Stimulated activated CD8-positive, alpha-beta memory T cell treated with anti-CD3 and anti-CD28 coated beads, Interleukin-12 subunit alpha, Interleukin-12 subunit beta, amount 100 ng/mL, for 24 hours (primary cell): ENCODE data around the gene SVBP.
"Not testable (repeated sequence)": the region's sequence is repeated elsewhere in the genome, so short reads cannot be mapped to it uniquely, and the experiment has no call there.

Experiments
- DNase-seq: peaks from one replicate; pipeline ENCODE4 v3.0.0-alpha.2; 2020; ENCODE audit errors: extremely low read depth

Gene SVBP

GRCh38 chr1:42816585-42817439, at the start of gene SVBP, which contains the start of gene ERMAP:
SVBP (minus strand) TSS chr1:42817397; CDS start chr1:42816544, 853 bp downstream.
ERMAP (plus strand) TSS chr1:42817122; CDS start chr1:42830449, 13,327 bp downstream.
- peak; percentile 87 for DNase-seq

- no peak for DNase-seq
Observed at GRCh38 chr1:42866549-42866948, 49.4 kb upstream of the SVBP start.

DNA sequence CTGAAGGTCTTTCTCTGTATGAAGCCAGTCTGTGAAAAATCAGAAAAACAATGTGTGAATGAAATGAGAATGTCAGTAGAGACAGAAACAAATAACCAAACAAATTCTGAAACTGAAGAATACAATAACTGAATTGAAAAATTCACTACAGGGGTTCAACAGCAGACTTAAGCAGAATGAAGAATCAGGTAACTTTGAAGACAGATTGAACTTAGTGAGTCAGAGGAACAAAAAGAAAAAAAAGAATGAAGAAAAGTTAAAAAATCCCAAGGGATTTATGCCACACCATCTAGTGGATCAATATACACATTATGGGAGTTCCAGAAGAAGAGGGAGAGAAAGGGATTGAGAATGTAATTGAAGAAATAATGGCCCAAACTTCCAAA, 43.8 kb upstream of the SVBP start:
- DNase-seq, result no peak

GRCh38 chr1:42860339-42861013, 43.3 kb upstream of the SVBP start:
- no peak for DNase-seq

DNA sequence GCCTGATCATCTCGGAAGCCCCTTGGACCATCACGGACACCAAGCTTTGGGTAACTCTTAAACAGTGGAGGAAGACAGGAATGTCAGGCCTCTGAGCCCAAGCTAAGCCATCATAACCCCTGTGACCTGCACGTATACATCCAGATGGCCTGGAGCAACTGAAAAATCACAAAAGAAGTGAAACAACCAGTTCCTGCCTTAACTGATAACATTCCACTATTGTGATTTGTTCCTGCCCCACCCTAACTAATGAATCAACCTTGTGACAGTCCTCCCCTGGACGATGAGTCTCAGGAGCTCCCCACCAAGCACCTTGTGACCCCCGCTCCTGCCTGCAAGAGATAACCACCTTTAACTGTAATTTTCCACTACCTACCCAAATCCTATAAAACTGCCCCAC, 42.2 kb upstream of the SVBP start:
- not testable (repeated sequence) for DNase-seq

DNA sequence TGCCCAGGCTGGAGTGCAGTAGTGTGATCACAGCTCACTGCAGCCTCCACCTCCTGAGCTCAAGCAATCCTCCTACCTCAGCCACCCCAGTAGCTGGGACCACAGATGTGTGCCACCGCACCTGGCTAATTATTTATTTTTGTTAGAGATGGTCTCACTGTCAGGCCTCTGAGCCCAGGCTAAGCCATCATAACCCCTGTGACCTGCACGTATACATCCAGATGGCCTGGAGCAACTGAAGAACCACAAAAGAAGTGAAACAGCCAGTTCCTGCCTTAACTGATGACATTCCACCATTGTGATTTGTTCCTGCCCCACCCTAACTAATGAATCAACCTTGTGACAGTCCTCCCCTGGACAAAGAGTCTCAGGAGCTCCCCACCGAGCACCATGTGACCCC, 39.4 kb upstream of the SVBP start:
- DNase-seq, result not testable (repeated sequence)

- DNase-seq, result no peak
Observed at GRCh38 chr1:42853116-42853884, 36.1 kb upstream of the SVBP start.

- DNase-seq, result no peak
Observed at GRCh38 chr1:42852608-42852980, 35.4 kb upstream of the SVBP start.

DNA sequence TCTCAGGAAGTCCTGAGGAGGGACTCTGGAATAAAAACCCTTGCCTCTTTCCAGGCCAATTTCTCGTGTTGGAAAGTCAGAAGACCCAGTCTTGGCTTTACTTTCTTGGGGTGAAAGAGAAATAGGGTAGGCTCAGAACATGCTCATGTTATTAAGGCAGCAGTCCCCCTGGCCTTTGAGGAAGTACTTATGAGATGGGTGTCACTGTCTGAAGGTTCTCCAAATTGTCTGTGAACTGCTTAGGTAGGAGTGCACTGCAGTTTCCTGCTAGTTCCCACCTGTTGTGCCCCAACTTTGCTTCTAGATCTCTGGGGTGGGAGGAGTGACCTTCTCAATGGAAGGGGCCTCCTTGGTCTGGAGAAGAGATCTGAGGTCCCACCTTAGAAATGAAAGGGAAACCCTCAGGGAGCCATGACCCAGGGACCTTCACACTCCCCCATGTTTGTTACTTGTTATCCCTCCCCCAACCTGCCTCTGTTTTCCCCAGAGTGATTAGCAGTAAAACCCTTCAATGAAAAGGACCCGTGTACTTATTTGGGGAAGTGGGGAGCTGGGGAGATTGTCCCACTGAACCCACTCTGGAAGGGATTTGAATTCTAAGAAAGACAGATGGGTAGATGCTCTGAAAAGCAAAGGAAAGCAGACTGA, 34.9 kb upstream of the SVBP start:
- no peak for DNase-seq

DNA sequence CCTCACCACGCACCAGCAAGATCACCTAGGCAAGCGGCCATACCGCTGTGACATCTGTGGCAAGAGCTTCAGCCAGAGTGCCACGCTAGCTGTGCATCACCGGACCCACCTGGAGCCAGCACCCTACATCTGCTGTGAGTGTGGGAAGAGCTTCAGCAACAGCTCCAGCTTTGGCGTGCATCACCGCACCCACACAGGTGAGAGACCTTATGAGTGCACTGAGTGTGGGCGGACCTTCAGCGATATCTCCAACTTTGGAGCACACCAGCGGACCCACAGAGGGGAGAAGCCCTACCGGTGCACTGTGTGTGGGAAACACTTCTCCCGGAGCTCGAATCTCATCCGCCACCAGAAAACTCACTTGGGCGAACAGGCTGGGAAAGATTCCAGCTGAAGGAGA, 34.2 kb upstream of the SVBP start:
- no peak for DNase-seq

GRCh38 chr1:42849944-42850343, 32.7 kb upstream of the SVBP start:
- no peak for DNase-seq

DNA sequence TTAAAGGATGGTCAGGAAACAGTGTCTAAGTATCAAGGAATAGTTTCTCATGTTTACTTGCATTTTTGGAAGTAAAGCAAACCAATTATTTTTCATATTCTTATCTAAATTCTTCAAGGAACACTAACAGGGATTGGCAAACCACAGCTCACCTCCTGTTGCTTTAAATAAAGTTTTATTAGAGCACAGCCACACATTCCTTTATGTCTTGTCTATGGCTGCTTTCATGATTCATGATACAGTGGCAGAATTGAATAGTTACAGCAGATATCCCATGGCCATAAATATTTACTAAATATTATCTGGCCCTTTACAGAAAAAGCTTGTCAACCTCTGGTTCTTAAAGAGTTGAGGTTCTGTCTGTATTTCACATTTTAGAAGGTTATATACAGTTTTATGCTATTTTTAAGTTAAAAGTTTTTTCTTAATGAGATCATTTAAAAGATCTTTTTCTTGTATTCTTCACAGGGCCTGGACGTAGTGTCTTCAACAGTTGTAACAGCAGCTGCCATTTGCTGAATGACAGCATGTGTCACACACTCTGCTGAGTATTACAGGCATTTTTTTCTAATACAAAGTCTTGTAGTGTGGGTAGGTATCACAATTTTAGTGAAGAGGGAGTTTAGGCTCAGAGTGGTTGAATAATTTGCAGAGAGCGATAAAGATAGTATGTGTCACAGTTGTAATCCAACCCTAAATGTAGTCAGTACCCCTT, 31.8 kb upstream of the SVBP start:
- no peak for DNase-seq

DNA sequence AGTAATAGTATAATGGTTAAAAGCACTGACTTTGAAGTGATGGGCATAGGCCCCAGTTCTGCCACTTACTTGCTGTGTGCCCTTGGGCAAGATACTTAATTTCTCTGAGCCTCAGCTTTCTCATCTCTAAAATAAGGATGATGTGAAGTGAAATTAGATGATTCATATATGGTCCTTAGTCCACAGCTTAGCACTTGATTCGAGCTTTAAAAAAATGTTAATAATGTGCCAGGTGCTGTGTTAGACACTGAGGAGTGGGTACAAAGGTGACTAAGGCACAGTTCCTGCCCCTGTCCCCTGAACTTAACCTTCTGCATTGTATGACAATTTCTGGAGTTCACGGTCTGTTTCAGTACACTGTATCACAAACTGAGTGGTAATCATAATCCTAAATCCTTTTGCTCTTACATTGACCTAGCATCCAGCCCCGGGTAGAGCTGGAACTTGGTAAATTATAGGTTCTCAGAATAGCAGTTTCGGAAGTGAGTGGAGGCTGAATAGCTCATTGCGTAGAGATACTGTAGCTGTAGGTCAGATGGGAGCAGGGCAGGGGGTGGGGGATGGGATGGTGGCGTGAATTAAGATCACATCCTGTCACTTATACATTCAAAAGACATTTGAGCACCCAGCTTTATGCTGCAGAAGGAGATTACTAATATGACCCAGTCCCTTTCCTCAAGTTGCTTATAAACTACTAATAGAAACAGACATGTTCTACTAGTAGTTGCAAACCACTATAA, 30.7 kb upstream of the SVBP start:
- DNase-seq, result no peak

- DNase-seq, result no peak
Observed at GRCh38 chr1:42847111-42847595, 30.0 kb upstream of the SVBP start.

DNA sequence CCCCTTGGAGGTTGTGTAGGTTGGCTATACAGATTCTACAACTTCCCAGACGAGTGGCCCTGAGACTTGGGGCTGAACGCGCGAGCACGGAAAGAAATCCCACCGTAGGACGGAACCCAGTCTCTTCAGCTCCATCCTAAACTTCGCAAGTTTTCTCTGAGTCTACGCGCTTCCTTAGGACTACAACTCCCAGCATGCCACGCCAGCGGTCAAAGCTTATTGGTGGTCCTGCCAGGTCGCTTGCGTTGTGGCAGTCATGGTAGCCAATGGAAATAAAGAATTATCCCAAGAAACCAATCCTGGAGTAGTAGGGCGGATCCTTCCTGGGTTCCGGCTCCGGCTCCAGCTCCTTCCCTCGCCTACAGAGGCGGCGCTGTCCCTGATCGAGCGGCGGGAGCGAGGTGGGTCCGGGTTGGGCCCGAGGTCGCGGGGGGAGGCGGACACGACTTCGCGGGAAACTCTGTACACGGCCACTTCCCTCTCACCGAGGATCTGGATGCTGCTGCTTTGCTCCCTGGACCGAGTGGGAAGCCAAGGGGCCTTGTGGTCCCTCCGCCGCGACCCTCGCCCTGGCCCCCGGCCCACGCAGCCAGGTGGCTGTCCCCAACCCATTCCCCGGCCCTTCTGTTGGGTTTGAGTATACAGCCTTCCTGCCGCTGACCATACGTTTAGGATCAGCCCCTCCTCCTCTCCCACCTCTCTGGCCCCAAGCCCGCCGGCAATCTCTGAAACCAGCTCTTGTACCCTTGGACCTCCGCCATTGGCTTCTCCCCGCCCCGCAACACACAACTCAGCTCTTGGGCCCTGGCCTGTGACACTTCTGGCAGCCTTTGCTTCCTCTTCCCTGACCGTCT, 29.3 kb upstream of the SVBP start, which contains the start of gene ZNF691:
Gene ZNF691 (plus strand): TSS at position 357 of the 854 bp plus-strand sequence. CDS start 3,046 bp downstream, outside the sequence.
- DNase-seq, result peak; percentile 63

GRCh38 chr1:42845866-42846256, 28.7 kb upstream of the SVBP start:
- no peak for DNase-seq

DNA sequence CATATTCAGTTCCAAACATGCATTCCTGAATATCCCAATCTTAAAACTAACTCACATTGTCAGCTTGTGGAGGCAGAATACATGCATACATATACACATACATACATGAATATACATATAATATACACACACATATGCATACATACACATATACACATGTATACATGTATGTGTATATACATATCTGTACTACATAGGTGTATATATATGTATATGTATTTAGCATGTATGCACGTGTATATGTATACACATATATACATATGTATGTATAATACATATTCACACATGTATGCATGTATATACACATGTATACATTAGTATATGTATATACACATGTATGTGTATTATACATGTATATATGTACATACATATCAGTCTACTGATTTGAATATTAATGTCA, 28.0 kb upstream of the SVBP start:
- no peak for DNase-seq

DNA sequence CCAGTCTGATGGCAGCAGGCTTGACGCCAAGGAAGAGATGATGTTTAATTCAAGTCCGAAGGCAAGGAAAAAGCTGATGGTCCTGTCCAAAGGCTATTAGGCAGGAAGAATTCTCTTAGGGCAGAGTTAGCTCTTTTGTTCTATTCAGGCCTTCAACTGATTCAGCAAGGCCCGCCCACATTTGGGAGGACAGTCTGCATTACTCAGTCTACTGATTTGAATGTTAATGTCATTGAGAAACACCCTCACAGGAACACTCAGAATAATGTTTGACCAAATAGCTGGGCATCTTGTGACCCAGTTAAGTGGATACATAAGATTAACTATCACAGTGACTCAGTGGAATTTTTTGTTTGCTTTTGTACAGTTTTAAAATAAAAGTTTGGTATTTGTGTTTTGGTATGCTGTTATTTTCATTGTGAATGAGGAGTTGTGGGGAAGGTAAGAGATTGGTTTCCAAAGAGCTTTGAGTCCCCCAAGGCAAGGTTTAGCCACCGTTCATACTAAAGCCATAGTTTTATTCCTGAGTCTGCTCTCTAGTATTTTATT, 27.5 kb upstream of the SVBP start:
- no peak for DNase-seq
